HEK293 (cell line): Measurements from ENCODE around the gene PGBD5.

ENCODE experiments used
- CTCF ChIA-PET: fragments of 350-600 bp; formaldehyde crosslinking; extraction: SDS; loops from one replicate; lab custom pipeline; 2021; ENCODE audit warnings: antibody characterized with exemption; lab: Yijun Ruan, JAX
- POLR2A ChIA-PET: fragments of 300-600 bp; formaldehyde crosslinking; extraction: SDS; loops from one replicate; lab custom pipeline; 2020; ENCODE audit warnings: antibody characterized with exemption, inconsistent platforms; lab: Yijun Ruan, JAX
- H3K27ac ChIP-seq: fragments of 200-500 bp; sonication (Bioruptor generic); 2 replicates; pipeline ENCODE4 v1.5.1; 2014; ENCODE audit warnings: low read depth, low read length, control low read depth, inconsistent platforms; ENCODE audit errors: extremely low read depth
- H3K36me3 ChIP-seq, 2 experiments: fragments of 200-500 bp in 1 of 2; sonication (Bioruptor generic) in 1 of 2; 1 replicate in 1 of 2; 2 replicates in 1 of 2; pipeline ENCODE4 v1.5.1; 2014 to 2017; ENCODE audit warnings: inconsistent platforms in 2 of 2, low read length in 2 of 2; ENCODE audit not compliant: control insufficient read depth in 2 of 2, insufficient read depth in 1 of 2
- H3K4me1 ChIP-seq: fragments of 200-500 bp; sonication (Bioruptor generic); 2 replicates; pipeline ENCODE4 v1.5.1; 2014; ENCODE audit warnings: mild to moderate bottlenecking, low read length, inconsistent platforms; ENCODE audit not compliant: control insufficient read depth, insufficient read depth
- H3K4me3 ChIP-seq: 2 replicates; pipeline ENCODE4 v1.5.1; 2011; ENCODE audit warnings: low read depth, mild to moderate bottlenecking, control low read depth, low read length, moderate library complexity
- H3K9me3 ChIP-seq: fragments of 200-500 bp; sonication (Bioruptor generic); 2 replicates; pipeline ENCODE4 v1.5.1; 2014; ENCODE audit warnings: low read depth, low read length, inconsistent platforms; ENCODE audit not compliant: control insufficient read depth, insufficient read depth
- AEBP2 ChIP-seq: fragments of 450-650 bp; formaldehyde crosslinking; IDR thresholded peaks from 2 replicates; pipeline ENCODE4 v1.5.1; 2016; ENCODE audit warnings: missing biosample characterization, missing genetic modification characterization, borderline replicate concordance
- KLF10 ChIP-seq: fragments of 450-650 bp; IDR thresholded peaks from 2 replicates; pipeline ENCODE4 v1.5.1; 2018; ENCODE audit warnings: missing biosample characterization, mild to moderate bottlenecking, missing genetic modification characterization
- MZF1 ChIP-seq: fragments of 450-650 bp; formaldehyde crosslinking; IDR thresholded peaks from 2 replicates; pipeline ENCODE4 v1.5.1; 2017; ENCODE audit warnings: missing biosample characterization, missing genetic modification characterization, borderline replicate concordance
- PATZ1 ChIP-seq: fragments of 450-650 bp; formaldehyde crosslinking; IDR thresholded peaks from 2 replicates; pipeline ENCODE4 v1.5.1; 2016; ENCODE audit warnings: missing biosample characterization, missing genetic modification characterization
- REPIN1 ChIP-seq: fragments of 450-650 bp; formaldehyde crosslinking; IDR thresholded peaks from 2 replicates; pipeline ENCODE4 v1.5.1; 2017; ENCODE audit warnings: missing biosample characterization, missing genetic modification characterization, low read depth
- ZBTB11 ChIP-seq: fragments of 450-650 bp; formaldehyde crosslinking; conservative IDR thresholded peaks from 2 replicates; pipeline ENCODE4 v1.5.1; 2016; ENCODE audit warnings: low read depth, missing biosample characterization, missing genetic modification characterization
- ZBTB8A ChIP-seq: fragments of 450-650 bp; formaldehyde crosslinking; IDR thresholded peaks from 2 replicates; pipeline ENCODE4 v1.5.1; 2016; ENCODE audit warnings: missing biosample characterization, missing genetic modification characterization
- ZIC2 ChIP-seq: fragments of 450-650 bp; formaldehyde crosslinking; IDR thresholded peaks from 2 replicates; pipeline ENCODE4 v1.5.1; 2016; ENCODE audit warnings: missing biosample characterization, missing genetic modification characterization
- ZNF121 ChIP-seq: fragments of 450-650 bp; formaldehyde crosslinking; IDR thresholded peaks from 2 replicates; pipeline ENCODE4 v1.5.1; 2016; ENCODE audit warnings: missing biosample characterization, missing genetic modification characterization
- ZNF133 ChIP-seq: fragments of 450-650 bp; formaldehyde crosslinking; IDR thresholded peaks from 2 replicates; pipeline ENCODE4 v1.5.1; 2016; ENCODE audit warnings: missing biosample characterization, missing genetic modification characterization
- ZNF155 ChIP-seq: fragments of 450-650 bp; formaldehyde crosslinking; IDR thresholded peaks from 2 replicates; pipeline ENCODE4 v1.5.1; 2016; ENCODE audit warnings: missing biosample characterization, missing genetic modification characterization
- ZNF175 ChIP-seq: fragments of 450-650 bp; formaldehyde crosslinking; IDR thresholded peaks from 2 replicates; pipeline ENCODE4 v1.5.1; 2016; ENCODE audit warnings: missing biosample characterization, missing genetic modification characterization
- ZNF19 ChIP-seq: fragments of 450-650 bp; formaldehyde crosslinking; IDR thresholded peaks from 2 replicates; pipeline ENCODE4; 2016; ENCODE audit warnings: missing biosample characterization, missing genetic modification characterization, low read depth
- ZNF24 ChIP-seq: fragments of 450-650 bp; formaldehyde crosslinking; IDR thresholded peaks from 2 replicates; pipeline ENCODE4 v1.5.1; 2016; ENCODE audit warnings: missing biosample characterization, missing genetic modification characterization
- ZNF266 ChIP-seq: fragments of 450-650 bp; formaldehyde crosslinking; IDR thresholded peaks from 2 replicates; pipeline ENCODE4 v1.5.1; 2016; ENCODE audit warnings: missing biosample characterization, missing genetic modification characterization, low read depth
- ZNF48 ChIP-seq: fragments of 450-650 bp; formaldehyde crosslinking; IDR thresholded peaks from 2 replicates; pipeline ENCODE4 v1.5.1; 2016; ENCODE audit warnings: missing biosample characterization, missing genetic modification characterization
- ZNF514 ChIP-seq: fragments of 450-650 bp; formaldehyde crosslinking; IDR thresholded peaks from 2 replicates; pipeline ENCODE4 v1.5.1; 2016; ENCODE audit warnings: missing biosample characterization, missing genetic modification characterization
- ZNF548 ChIP-seq: fragments of 450-650 bp; formaldehyde crosslinking; IDR thresholded peaks from 2 replicates; pipeline ENCODE4 v1.5.1; 2016; ENCODE audit warnings: missing biosample characterization, missing genetic modification characterization
- ZNF549 ChIP-seq: fragments of 450-650 bp; IDR thresholded peaks from 2 replicates; pipeline ENCODE4 v1.5.1; 2018; ENCODE audit warnings: missing biosample characterization, missing genetic modification characterization, mild to moderate bottlenecking, inconsistent platforms, moderate library complexity
- ZNF610 ChIP-seq: fragments of 450-650 bp; formaldehyde crosslinking; IDR thresholded peaks from 2 replicates; pipeline ENCODE4 v1.5.1; 2016; ENCODE audit warnings: missing biosample characterization, missing genetic modification characterization, borderline replicate concordance
- ZNF654 ChIP-seq: fragments of 450-650 bp; formaldehyde crosslinking; IDR thresholded peaks from 2 replicates; pipeline ENCODE4 v1.5.1; 2016; ENCODE audit warnings: low read depth, missing biosample characterization, missing genetic modification characterization
- ZNF670 ChIP-seq: fragments of 450-650 bp; formaldehyde crosslinking; IDR thresholded peaks from 2 replicates; pipeline ENCODE4 v1.5.1; 2016; ENCODE audit warnings: missing biosample characterization, missing genetic modification characterization, low read depth
- ZNF76 ChIP-seq: fragments of 450-650 bp; formaldehyde crosslinking; IDR thresholded peaks from 2 replicates; pipeline ENCODE4; 2016; ENCODE audit warnings: low read depth, missing biosample characterization, missing genetic modification characterization, borderline replicate concordance
- ZNF785 ChIP-seq: fragments of 450-650 bp; formaldehyde crosslinking; IDR thresholded peaks from 2 replicates; pipeline ENCODE4 v1.5.1; 2016; ENCODE audit warnings: missing biosample characterization, missing genetic modification characterization
- ZNF792 ChIP-seq: fragments of 450-650 bp; formaldehyde crosslinking; IDR thresholded peaks from 2 replicates; pipeline ENCODE4 v1.5.1; 2016; ENCODE audit warnings: missing biosample characterization, missing genetic modification characterization
- ZSCAN30 ChIP-seq: fragments of 450-650 bp; IDR thresholded peaks from 2 replicates; pipeline ENCODE4 v1.5.1; 2018; ENCODE audit warnings: missing biosample characterization, mild to moderate bottlenecking, missing genetic modification characterization, moderate library complexity

PGBD5 gene

GRCh38 chr1:230332575-230333066 is 93.5 kb downstream of the PGBD5 start (continued):
- no peak for TF ChIP-seq ZBTB11 (tag by site-specific recombination)
- TF ChIP-seq KLF10 (tag by site-specific recombination): no peak
- TF ChIP-seq ZNF785 (tag by site-specific recombination): no peak
- no peak for TF ChIP-seq ZNF514 (tag by site-specific recombination)
- no peak for TF ChIP-seq ZNF76 (tag by site-specific recombination)
- no peak for TF ChIP-seq ZNF266 (tag by site-specific recombination)
- no peak for TF ChIP-seq ZNF670 (tag by site-specific recombination)
- TF ChIP-seq, all 188 proteins: peak for 0

- no peaks in the 10 kb centered on the region for H3K4me1 ChIP-seq
- no peak overlapping the region for H3K4me3 ChIP-seq
- no peak overlapping the region for H3K27ac ChIP-seq
- H3K9me3 ChIP-seq: no peaks in the 10 kb centered on the region
- CTCF ChIA-PET: no interaction called here
- H3K36me3 ChIP-seq: no peaks in the 10 kb centered on the region
- POLR2A ChIA-PET: no interaction called here
- no peak for TF ChIP-seq ZIC2
- no peak for TF ChIP-seq ZNF24
- TF ChIP-seq ZNF155 (tag by site-specific recombination): no peak
- TF ChIP-seq ZSCAN30 (tag by site-specific recombination): no peak
- no peak for TF ChIP-seq ZNF121 (tag by site-specific recombination)
- no peak for TF ChIP-seq ZNF654 (tag by site-specific recombination)
- TF ChIP-seq ZNF548 (tag by site-specific recombination): no peak
- no peak for TF ChIP-seq ZNF19 (tag by site-specific recombination)
- no peak for TF ChIP-seq ZNF610
Observed at GRCh38 chr1:230332061-230332460, 94.1 kb downstream of the PGBD5 start.

GRCh38 chr1:230330157-230330556 is 96.0 kb downstream of the PGBD5 start:
- Histone ChIP-seq H3K4me1 (no peaks in the 10 kb centered on the region), H3K4me3 (no peak overlapping the region), H3K27ac (no peak overlapping the region), H3K9me3 (no peaks in the 10 kb centered on the region), H3K36me3 (no peaks in the 10 kb centered on the region)
- ChIA-PET CTCF (interaction anchor here (0.8 kb wide), 1 partner anchor 528 kb away, joined by 3 read pairs; no protein-coding TSS in a partner anchor), POLR2A (no interaction called here)
- TF ChIP-seq PATZ1 (tag by site-specific recombination): no peak
- TF ChIP-seq ZBTB8A (tag by site-specific recombination): no peak
- TF ChIP-seq ZNF133 (tag by site-specific recombination): no peak
- TF ChIP-seq ZSCAN30 (tag by site-specific recombination): no peak
- TF ChIP-seq ZNF175 (tag by site-specific recombination): no peak
- no peak for TF ChIP-seq ZNF48 (tag by site-specific recombination)
- no peak for TF ChIP-seq AEBP2
- TF ChIP-seq ZNF549: no peak
- no peak for TF ChIP-seq ZNF76 (tag by site-specific recombination)
- no peak for TF ChIP-seq MZF1 (tag by site-specific recombination)
- no peak for TF ChIP-seq ZNF792 (tag by site-specific recombination)
- no peak for TF ChIP-seq REPIN1 (tag by site-specific recombination)
